Tibial nerve (tissue), 4 donors: ENCODE measurements around the gene OR7A5.

Experiments used
- EP300 ChIP-seq, 2 donors: sonication (generic); formaldehyde crosslinking; IDR thresholded peaks; one replicate each; pipeline ENCODE4 v1.6.1; 2017; ENCODE audit warnings: antibody characterized with exemption in 2 of 2, mild to moderate bottlenecking in 1 of 2
- TF ChIP-seq, protein P1 (sequence below), 5 experiments: fragments of 200-600 bp in 3 of 5; fragments of 450-650 bp in 2 of 5; sonication (generic) in 3 of 5; IDR thresholded peaks; one replicate each; pipeline ENCODE4 v1.5.1; 2016 to 2019; ENCODE audit warnings: antibody characterized with exemption in 5 of 5, mild to moderate bottlenecking in 3 of 5, moderate library complexity in 2 of 5

DNA sequence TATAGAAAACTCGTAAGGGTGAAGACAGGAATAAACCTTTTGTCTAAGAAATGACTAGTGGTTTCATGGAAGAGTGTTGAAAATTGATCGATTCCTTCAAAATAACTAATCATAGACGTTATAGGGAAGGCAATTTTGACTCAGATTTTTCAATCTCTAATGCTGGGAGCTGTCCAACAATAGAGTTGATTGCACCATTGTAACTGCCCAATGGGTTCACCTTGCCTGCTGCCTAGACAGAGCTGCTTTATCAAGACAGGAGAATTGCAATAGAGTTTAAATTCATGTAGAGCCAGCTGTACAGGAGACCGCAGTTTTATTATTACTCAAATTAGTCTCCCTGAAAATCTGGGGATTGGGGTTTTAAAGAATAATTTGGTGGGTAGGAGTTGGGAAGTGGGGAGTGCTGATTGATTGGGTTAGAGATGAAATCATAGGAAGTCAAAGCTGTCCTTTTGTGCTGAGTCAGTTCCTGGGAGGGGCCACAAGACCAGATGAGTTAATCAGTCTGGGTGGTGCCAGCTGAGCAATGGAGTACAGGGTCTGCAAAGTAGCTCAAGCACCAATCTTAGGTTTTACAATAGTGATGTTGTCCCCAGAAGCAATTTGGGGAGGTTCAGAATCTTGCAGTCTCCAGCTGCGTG lies 39.8 kb downstream of the OR7A5 start:
- TF ChIP-seq, protein P1, sequence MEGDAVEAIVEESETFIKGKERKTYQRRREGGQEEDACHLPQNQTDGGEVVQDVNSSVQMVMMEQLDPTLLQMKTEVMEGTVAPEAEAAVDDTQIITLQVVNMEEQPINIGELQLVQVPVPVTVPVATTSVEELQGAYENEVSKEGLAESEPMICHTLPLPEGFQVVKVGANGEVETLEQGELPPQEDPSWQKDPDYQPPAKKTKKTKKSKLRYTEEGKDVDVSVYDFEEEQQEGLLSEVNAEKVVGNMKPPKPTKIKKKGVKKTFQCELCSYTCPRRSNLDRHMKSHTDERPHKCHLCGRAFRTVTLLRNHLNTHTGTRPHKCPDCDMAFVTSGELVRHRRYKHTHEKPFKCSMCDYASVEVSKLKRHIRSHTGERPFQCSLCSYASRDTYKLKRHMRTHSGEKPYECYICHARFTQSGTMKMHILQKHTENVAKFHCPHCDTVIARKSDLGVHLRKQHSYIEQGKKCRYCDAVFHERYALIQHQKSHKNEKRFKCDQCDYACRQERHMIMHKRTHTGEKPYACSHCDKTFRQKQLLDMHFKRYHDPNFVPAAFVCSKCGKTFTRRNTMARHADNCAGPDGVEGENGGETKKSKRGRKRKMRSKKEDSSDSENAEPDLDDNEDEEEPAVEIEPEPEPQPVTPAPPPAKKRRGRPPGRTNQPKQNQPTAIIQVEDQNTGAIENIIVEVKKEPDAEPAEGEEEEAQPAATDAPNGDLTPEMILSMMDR (IDR thresholded peaks at IDR 0.05): no peak
- no peak for TF ChIP-seq EP300 (IDR thresholded peaks at IDR 0.05)
